PC-9 (cell line): ENCODE data around the gene ACBD5. TPM values are rescaled to one million over a fixed set of nuclear protein-coding genes. Genes with fewer than 3 reads are reported as not detected.
"Not testable (repeated sequence)": the region's sequence is repeated elsewhere in the genome, so short reads cannot be mapped to it uniquely, and the experiment has no call there.

Experiments
- Bru-seq: library from RNA; stranded (reverse); fragments of 400-500 nt; gene quantifications from one replicate; lab custom pipeline; 2021; lab: Mats Ljungman, UMichigan
- BruChase-seq, 2 experiments: library from RNA; stranded (reverse); fragments of 400-500 nt; gene quantifications; one replicate each; lab custom pipeline; 2021; lab: Mats Ljungman, UMichigan
- BruUV-seq: library from RNA; stranded (reverse); fragments of 400-500 nt; replicated peaks from 2 replicates; lab custom pipeline; 2021; lab: Mats Ljungman, UMichigan
- CTCF ChIA-PET: fragments of 300-600 bp; sonication (Branson Sonifier 250); formaldehyde crosslinking; loops from one replicate; lab custom pipeline; 2022; ENCODE audit warnings: antibody characterized with exemption; lab: Charles Lee
- POLR2A ChIA-PET: fragments of 300-600 bp; sonication (Branson Sonifier 250); formaldehyde crosslinking; loops from one replicate; lab custom pipeline; 2022; ENCODE audit warnings: antibody characterized with exemption; ENCODE audit not compliant: unreplicated experiment; lab: Charles Lee
- DNase-seq, 2 experiments: peaks; one replicate each; pipeline versions ENCODE4 v3.0.0 to v3.0.0-alpha.2; 2015 to 2022; ENCODE audit warnings: mixed read lengths in 1 of 2
- H2AFZ ChIP-seq: fragments of 200-600 bp; sonication (generic); 2 replicates; pipeline ENCODE4 v1.8.1; 2017; ENCODE audit warnings: antibody characterized with exemption
- H3F3A ChIP-seq: fragments of 200-600 bp; sonication (generic); 2 replicates; pipeline ENCODE4 v1.8.1; 2017; ENCODE audit warnings: antibody characterized with exemption, mild to moderate bottlenecking, low read depth; ENCODE audit not compliant: insufficient read depth
- H3K27ac ChIP-seq: fragments of 200-600 bp; sonication (generic); 2 replicates; pipeline ENCODE4 v1.6.1; 2016; ENCODE audit warnings: mixed run types
- H3K27me3 ChIP-seq: fragments of 200-600 bp; sonication (generic); 2 replicates; pipeline ENCODE4 v1.6.1; 2016; ENCODE audit warnings: low read depth, mixed run types; ENCODE audit not compliant: insufficient read depth
- H3K36me3 ChIP-seq: fragments of 200-600 bp; sonication (generic); 2 replicates; pipeline ENCODE4 v1.6.1; 2016; ENCODE audit warnings: low read depth, mixed run types
- H3K4me1 ChIP-seq: fragments of 200-600 bp; sonication (generic); replicated peaks from 2 replicates; pipeline ENCODE4 v1.6.1; 2016; ENCODE audit warnings: mixed run types; ENCODE audit not compliant: insufficient read depth
- H3K4me2 ChIP-seq: fragments of 200-600 bp; sonication (generic); 2 replicates; pipeline ENCODE4 v1.6.1; 2017; ENCODE audit warnings: mixed run types
- H3K4me3 ChIP-seq: fragments of 200-600 bp; sonication (generic); 2 replicates; pipeline ENCODE4 v1.6.1; 2016; ENCODE audit warnings: mixed run types
- H3K79me2 ChIP-seq: fragments of 200-600 bp; sonication (generic); 2 replicates; pipeline ENCODE4 v1.6.1; 2017; ENCODE audit warnings: low read depth, mixed run types
- H3K9me2 ChIP-seq: fragments of 200-600 bp; sonication (generic); 2 replicates; pipeline ENCODE4 v1.8.1; 2017; ENCODE audit warnings: mild to moderate bottlenecking; ENCODE audit not compliant: insufficient read depth
- H3K9me3 ChIP-seq: fragments of 200-600 bp; sonication (generic); 2 replicates; pipeline ENCODE4 v1.8.1; 2016; ENCODE audit warnings: low read depth; ENCODE audit not compliant: insufficient read depth
- H4K20me1 ChIP-seq: fragments of 200-600 bp; sonication (generic); 2 replicates; pipeline ENCODE4 v1.8.1; 2017; ENCODE audit not compliant: insufficient read depth
- EZH2 ChIP-seq: fragments of 200-600 bp; sonication (generic); IDR thresholded peaks from 2 replicates; pipeline ENCODE4 v1.8.0; 2017; ENCODE audit warnings: antibody characterized with exemption, low read depth
- intact Hi-C: fragments of 100-400 bp; cut with micrococcal nuclease; formaldehyde crosslinking; loops from one replicate; pipeline ENCODE4 v1.10.0; 2022; ENCODE audit not compliant: unreplicated experiment
- long read RNA-seq: library from polyadenylated mRNA; stranded (forward); transcript quantifications from one replicate; pipeline ENCODE4 v2.0.0, GENCODE V29; 2022
- total RNA-seq: library from RNA; stranded (reverse); gene quantifications from 2 replicates; pipeline ENCODE4 v1.2.3, GENCODE V29; 2021
- TF ChIP-seq, protein P1 (sequence below): fragments of 200-600 bp; sonication (generic); conservative IDR thresholded peaks from 2 replicates; pipeline ENCODE4 v1.6.1; 2017; ENCODE audit warnings: mixed run types, antibody characterized with exemption, mild to moderate bottlenecking, moderate library complexity

The ACBD5 gene, protein sequence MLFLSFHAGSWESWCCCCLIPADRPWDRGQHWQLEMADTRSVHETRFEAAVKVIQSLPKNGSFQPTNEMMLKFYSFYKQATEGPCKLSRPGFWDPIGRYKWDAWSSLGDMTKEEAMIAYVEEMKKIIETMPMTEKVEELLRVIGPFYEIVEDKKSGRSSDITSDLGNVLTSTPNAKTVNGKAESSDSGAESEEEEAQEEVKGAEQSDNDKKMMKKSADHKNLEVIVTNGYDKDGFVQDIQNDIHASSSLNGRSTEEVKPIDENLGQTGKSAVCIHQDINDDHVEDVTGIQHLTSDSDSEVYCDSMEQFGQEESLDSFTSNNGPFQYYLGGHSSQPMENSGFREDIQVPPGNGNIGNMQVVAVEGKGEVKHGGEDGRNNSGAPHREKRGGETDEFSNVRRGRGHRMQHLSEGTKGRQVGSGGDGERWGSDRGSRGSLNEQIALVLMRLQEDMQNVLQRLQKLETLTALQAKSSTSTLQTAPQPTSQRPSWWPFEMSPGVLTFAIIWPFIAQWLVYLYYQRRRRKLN
- total RNA-seq, result 17.0 and 17.2 TPM in 2 replicates
- Bru-seq, nascent RNA, result percentile 60 among the genes with signal in this experiment
- percentile 58 among the genes with signal in this experiment for BruChase-seq, experiment 1, labeled RNA remaining after a 2-hour chase
- percentile 70 among the genes with signal in this experiment for BruChase-seq, experiment 2, labeled RNA remaining after a 6-hour chase
- long read RNA-seq, full-length matches to known transcripts, result 14 of 27 reads
- long read RNA-seq, partial matches to known transcripts, result 2 of 27 reads
- long read RNA-seq, other reads (novel, unspliced or antisense), result 11 of 27 reads

DNA sequence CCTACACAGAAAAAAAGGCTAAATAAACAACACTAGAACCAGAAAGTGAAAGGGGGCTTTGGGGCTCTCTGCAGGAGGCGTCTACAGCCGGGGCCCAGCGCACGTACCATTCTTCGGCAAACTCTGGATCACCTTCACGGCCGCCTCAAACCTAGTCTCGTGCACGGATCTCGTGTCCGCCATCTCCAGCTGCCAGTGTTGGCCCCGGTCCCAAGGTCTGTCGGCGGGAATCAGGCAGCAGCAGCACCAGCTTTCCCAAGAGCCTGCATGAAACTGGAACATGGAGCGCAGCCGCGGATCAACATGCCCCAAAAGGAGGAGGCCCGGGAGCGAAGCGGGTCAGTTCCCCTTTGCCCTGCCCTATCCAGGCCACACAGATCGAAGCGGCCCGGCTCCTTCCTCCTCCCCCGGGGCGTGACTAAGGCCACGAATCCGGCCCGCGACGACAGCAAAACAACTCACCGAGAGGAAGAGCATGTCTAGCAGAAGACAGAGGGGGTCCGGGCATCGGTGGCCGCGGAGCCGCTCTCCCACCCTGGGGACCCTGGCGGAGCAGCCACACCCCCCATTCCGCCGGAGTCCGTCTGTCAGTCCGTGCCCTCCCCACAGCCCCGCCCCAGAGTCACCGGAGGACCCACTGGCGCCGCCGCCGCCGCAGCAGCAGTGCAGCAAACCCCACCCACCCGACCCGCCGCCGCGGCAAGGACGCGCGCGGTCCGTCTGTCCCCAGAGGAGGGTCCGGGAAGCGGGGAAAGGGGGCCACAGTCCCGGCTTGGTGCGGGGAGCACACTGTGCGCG is at the start of gene ACBD5:
TSS of gene ACBD5 (minus strand) at position 586 of the 798 bp plus-strand sequence. CDS start at position 477, 109 bp downstream.
- Histone ChIP-seq H3K36me3 (no peaks in the 10 kb centered on the region), H2AFZ (peak within 1 kb of the TSS; percentile 97), H3K9me3 (no peaks in the 10 kb centered on the region), H3K9me2 (no peaks in the 10 kb centered on the region), H3K27ac (peak within 1 kb of the TSS; percentile 74), H4K20me1 (no peaks in the 10 kb centered on the region), H3K4me2 (peak within 1 kb of the TSS; percentile 86), H3K27me3 (no peaks in the 10 kb centered on the region), H3K4me1 (peaks cover 14% of the 10 kb centered on the region; the same call in 1 of the 2 replicates), H3F3A (peaks cover 26% of the 10 kb centered on the region), H3K79me2 (peaks cover 6% of the 10 kb centered on the region; the same call in 1 of the 2 replicates), H3K4me3 (peak within 1 kb of the TSS; percentile 72)
- no peak for TF ChIP-seq EZH2
- TF ChIP-seq, protein P1, sequence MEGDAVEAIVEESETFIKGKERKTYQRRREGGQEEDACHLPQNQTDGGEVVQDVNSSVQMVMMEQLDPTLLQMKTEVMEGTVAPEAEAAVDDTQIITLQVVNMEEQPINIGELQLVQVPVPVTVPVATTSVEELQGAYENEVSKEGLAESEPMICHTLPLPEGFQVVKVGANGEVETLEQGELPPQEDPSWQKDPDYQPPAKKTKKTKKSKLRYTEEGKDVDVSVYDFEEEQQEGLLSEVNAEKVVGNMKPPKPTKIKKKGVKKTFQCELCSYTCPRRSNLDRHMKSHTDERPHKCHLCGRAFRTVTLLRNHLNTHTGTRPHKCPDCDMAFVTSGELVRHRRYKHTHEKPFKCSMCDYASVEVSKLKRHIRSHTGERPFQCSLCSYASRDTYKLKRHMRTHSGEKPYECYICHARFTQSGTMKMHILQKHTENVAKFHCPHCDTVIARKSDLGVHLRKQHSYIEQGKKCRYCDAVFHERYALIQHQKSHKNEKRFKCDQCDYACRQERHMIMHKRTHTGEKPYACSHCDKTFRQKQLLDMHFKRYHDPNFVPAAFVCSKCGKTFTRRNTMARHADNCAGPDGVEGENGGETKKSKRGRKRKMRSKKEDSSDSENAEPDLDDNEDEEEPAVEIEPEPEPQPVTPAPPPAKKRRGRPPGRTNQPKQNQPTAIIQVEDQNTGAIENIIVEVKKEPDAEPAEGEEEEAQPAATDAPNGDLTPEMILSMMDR, result no peak
- peak; percentile 66 to 81 for DNase-seq
- no TSS peak for BruUV-seq
- CTCF ChIA-PET, result no interaction called here
- POLR2A ChIA-PET, result no interaction called here
- intact Hi-C loops, result loop anchor here (2.0 to 5.0 kb wide), 4 partner anchors 82 to 380 kb away; partner anchors contain the start of genes ABI1, MASTL, RAB18 and YME1L1

DNA sequence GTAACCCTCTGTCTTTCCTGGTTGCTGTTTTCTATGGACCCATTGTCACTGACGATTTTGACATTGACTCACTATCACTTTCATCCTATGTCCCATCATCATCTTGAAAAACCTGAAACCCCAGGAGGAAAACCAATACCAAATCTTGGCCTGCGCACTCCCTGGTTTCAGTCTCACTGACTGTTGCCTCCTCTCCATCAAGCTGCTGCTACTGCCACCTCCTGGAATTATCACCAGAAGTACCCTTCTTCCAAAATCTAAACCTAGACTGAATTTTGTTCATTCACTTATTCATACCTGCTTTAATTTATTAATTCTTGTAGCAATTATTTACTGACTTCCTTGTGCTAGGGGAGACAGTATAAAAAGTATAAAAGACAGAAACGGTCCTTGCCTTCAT is 44.5 kb upstream of the ACBD5 start:
- Histone ChIP-seq H3F3A (no peaks in the 10 kb centered on the region), H3K27ac (no peak overlapping the region), H4K20me1 (no peaks in the 10 kb centered on the region), H3K9me2 (no peaks in the 10 kb centered on the region), H3K27me3 (no peaks in the 10 kb centered on the region), H3K36me3 (no peaks in the 10 kb centered on the region), H3K4me3 (no peak overlapping the region), H3K4me1 (no peaks in the 10 kb centered on the region), H3K79me2 (no peaks in the 10 kb centered on the region), H3K4me2 (no peak overlapping the region), H2AFZ (no peak overlapping the region), H3K9me3 (no peaks in the 10 kb centered on the region)
- TF ChIP-seq, protein P1, result no peak
- TF ChIP-seq EZH2, result no peak
- ChIA-PET CTCF (interaction anchor here (0.6 kb wide), 1 partner anchor 401 kb away, joined by 3 read pairs; no protein-coding TSS in a partner anchor), POLR2A (no interaction called here)
- intact Hi-C loops, result no loop called here
- BruUV-seq, result no TSS peak
- DNase-seq, result no peak

DNA sequence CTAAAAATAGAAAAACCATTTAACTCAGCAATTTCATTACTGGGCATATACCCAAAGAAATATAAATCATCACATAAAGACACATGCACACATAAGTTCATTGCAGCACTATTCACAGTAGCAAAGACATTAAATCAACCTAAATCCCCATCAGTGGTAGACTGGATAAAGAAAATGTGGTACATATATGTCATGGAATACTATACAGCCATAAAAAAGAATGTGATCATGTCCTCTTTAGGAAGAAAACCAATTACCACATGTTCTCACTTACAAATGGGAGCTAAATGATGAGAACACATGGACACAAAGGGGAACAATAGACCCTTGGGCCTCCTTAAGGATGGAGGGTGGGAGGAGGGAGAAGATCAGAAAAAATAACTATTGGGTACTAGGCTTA is 36.0 kb upstream of the ACBD5 start:
- ChIA-PET CTCF (no interaction called here), POLR2A (no interaction called here)
- Histone ChIP-seq H3K36me3 (no peaks in the 10 kb centered on the region), H3K27me3 (peaks cover 3% of the 10 kb centered on the region), H4K20me1 (no peaks in the 10 kb centered on the region), H3K9me3 (no peaks in the 10 kb centered on the region), H3K4me3 (no peak overlapping the region), H3F3A (no peaks in the 10 kb centered on the region), H3K27ac (no peak overlapping the region), H3K9me2 (no peaks in the 10 kb centered on the region), H3K4me1 (no peaks in the 10 kb centered on the region), H2AFZ (no peak overlapping the region), H3K4me2 (no peak overlapping the region), H3K79me2 (no peaks in the 10 kb centered on the region)
- no peak for TF ChIP-seq EZH2
- TF ChIP-seq, protein P1, result no peak
- intact Hi-C loops, result no loop called here
- BruUV-seq, result no TSS peak
- no peak for DNase-seq

DNA sequence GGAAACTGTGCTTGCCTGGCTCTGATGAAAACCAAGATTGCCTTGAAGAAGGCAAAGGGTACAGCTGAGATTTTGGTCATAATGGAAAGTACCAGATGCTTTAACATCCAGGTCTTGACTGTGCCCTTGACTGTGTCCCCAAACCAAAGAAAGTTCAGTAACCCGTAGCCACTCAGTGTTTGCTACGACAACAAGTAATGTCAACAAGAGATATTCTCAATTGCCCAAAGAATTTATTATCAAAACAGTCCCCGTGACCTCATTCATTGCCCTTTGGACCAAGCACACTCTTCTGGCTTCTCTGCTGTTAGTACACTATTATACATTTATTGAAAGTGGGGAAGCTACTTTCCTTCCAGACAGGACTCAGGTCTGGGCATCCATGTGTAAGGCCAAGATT is 25.4 kb upstream of the ACBD5 start:
- H3K36me3 ChIP-seq, H2AFZ ChIP-seq, H4K20me1 ChIP-seq, H3K27me3 ChIP-seq, H3K4me2 ChIP-seq, H3K27ac ChIP-seq, H3F3A ChIP-seq, H3K79me2 ChIP-seq, BruUV-seq, DNase-seq, H3K9me2 ChIP-seq, POLR2A ChIA-PET, H3K9me3 ChIP-seq, CTCF ChIA-PET, intact Hi-C loops, H3K4me3 ChIP-seq, H3K4me1 ChIP-seq: not testable (repeated sequence)
